ENCODE data around the gene DPPA2. TPM values are rescaled to one million over a fixed set of nuclear protein-coding genes. Genes with fewer than 3 reads are reported as not detected.

The DPPA2 gene
- total RNA-seq, 1 experiment from 2014 or later: not detected

DNA sequence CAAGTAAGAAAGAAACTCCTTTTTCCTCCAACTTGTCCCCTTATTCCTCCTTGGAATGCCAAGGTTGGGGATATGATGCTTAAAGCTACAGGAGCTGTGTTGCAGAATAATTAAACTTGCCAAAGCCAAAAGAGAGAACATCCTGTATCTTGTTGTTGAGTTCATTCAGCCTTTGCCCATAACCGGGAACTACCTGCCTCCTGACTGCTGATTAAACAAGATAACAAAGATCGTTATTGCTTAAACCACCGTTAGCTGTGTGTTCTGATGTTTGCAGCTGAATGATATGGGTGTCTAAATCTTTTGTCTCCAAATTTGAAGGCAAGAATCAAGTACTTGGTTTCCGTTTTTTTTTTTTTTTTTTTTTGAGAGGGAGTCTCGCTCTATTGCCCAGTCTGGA, 61.5 kb downstream of the DPPA2 start:
- ATAC-seq: no peak
- DNase-seq (ENCODE audit: low read depth, low spot score): no peak
- H3K36me3 ChIP-seq (ENCODE audit: control insufficient read depth, insufficient read depth, low read length): no peaks in the 10 kb centered on the region
- no peaks in the 10 kb centered on the region for H3K4me1 ChIP-seq (ENCODE audit: control insufficient read depth, insufficient read depth, low read length)
- BruUV-seq (replicated peaks): no TSS peak
- no peak for TF ChIP-seq POLR2AphosphoS5 (IDR thresholded peaks at IDR 0.05; ENCODE audit: low read depth, low read length)
- TF ChIP-seq, protein P1, sequence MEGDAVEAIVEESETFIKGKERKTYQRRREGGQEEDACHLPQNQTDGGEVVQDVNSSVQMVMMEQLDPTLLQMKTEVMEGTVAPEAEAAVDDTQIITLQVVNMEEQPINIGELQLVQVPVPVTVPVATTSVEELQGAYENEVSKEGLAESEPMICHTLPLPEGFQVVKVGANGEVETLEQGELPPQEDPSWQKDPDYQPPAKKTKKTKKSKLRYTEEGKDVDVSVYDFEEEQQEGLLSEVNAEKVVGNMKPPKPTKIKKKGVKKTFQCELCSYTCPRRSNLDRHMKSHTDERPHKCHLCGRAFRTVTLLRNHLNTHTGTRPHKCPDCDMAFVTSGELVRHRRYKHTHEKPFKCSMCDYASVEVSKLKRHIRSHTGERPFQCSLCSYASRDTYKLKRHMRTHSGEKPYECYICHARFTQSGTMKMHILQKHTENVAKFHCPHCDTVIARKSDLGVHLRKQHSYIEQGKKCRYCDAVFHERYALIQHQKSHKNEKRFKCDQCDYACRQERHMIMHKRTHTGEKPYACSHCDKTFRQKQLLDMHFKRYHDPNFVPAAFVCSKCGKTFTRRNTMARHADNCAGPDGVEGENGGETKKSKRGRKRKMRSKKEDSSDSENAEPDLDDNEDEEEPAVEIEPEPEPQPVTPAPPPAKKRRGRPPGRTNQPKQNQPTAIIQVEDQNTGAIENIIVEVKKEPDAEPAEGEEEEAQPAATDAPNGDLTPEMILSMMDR (IDR thresholded peaks at IDR 0.05): no peak
- no peak for TF ChIP-seq REST (IDR thresholded peaks at IDR 0.05; ENCODE audit: insufficient read depth in 1 of 2, low read depth in 2 of 2, low read length in 1 of 2)
- no peak for TF ChIP-seq TCF7L2 (IDR thresholded peaks at IDR 0.05; ENCODE audit: low read depth, low read length)
- no peak for TF ChIP-seq SIN3A (IDR thresholded peaks at IDR 0.05; ENCODE audit: borderline replicate concordance, insufficient read depth, low read depth, low read length)
- in situ Hi-C loops (cut with HindIII; ENCODE audit: low pct_unique_long_range_greater_than_20kb, low sequenced_read_pairs): no loop called here
- H3K27ac ChIP-seq (ENCODE audit: low read length): no peak overlapping the region
- ChIA-PET POLR2A (no interaction called here), CTCF (no interaction called here)
- no peak overlapping the region for H3K4me3 ChIP-seq (ENCODE audit: low read depth in 2 of 2, low read length in 2 of 2)
- H3K9me3 ChIP-seq (ENCODE audit: control insufficient read depth, insufficient read depth, low read depth, low read length): no peaks in the 10 kb centered on the region
- intact Hi-C loops (cut with micrococcal nuclease; ENCODE audit: unreplicated experiment): no loop called here
- no peaks in the 10 kb centered on the region for H3K27me3 ChIP-seq (ENCODE audit: control insufficient read depth, insufficient read depth, low read length)

DNA sequence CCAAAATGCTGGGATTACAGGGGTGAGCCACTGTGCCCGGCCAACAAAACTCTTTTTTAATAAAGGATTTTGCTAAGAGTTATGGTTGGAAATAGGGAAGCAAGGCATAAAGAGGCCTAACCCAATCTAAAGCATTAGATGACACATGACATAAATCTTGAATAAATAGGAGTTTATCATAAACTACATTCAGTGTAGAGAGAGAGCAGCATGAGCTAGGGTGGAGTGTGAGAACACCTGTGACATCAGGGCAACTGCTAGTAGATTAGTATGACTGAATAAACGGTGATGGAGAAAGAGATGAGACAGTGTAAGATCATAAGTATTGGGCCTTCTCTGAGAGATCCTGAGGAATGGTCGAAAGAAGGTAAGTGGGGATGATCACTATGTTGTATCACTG, 63.7 kb downstream of the DPPA2 start:
- ATAC-seq (no peak), DNase-seq (ENCODE audit: low read depth, low spot score) (no peak)
- Histone ChIP-seq H3K9me3 (ENCODE audit: control insufficient read depth, insufficient read depth, low read depth, low read length) (no peaks in the 10 kb centered on the region), H3K27ac (ENCODE audit: low read length) (no peak overlapping the region), H3K4me3 (ENCODE audit: low read depth in 2 of 2, low read length in 2 of 2) (no peak overlapping the region), H3K36me3 (ENCODE audit: control insufficient read depth, insufficient read depth, low read length) (no peaks in the 10 kb centered on the region), H3K4me1 (ENCODE audit: control insufficient read depth, insufficient read depth, low read length) (no peaks in the 10 kb centered on the region), H3K27me3 (ENCODE audit: control insufficient read depth, insufficient read depth, low read length) (no peaks in the 10 kb centered on the region)
- no TSS peak for BruUV-seq (replicated peaks)
- in situ Hi-C loops (cut with HindIII; ENCODE audit: low pct_unique_long_range_greater_than_20kb, low sequenced_read_pairs) (no loop called here), intact Hi-C loops (cut with micrococcal nuclease; ENCODE audit: unreplicated experiment) (no loop called here)
- ChIA-PET POLR2A (no interaction called here), CTCF (no interaction called here)
- TF ChIP-seq, protein P1 (IDR thresholded peaks at IDR 0.05): no peak
- TF ChIP-seq TCF7L2 (IDR thresholded peaks at IDR 0.05; ENCODE audit: low read depth, low read length) (no peak), POLR2AphosphoS5 (IDR thresholded peaks at IDR 0.05; ENCODE audit: low read depth, low read length) (no peak), REST (IDR thresholded peaks at IDR 0.05; ENCODE audit: insufficient read depth in 1 of 2, low read depth in 2 of 2, low read length in 1 of 2) (no peak), SIN3A (IDR thresholded peaks at IDR 0.05; ENCODE audit: borderline replicate concordance, insufficient read depth, low read depth, low read length) (no peak)

Other genes with a start within 250 kb of the DPPA2 start
- not detected for gene MORC1, start 198.4 kb downstream of the DPPA2 start, total RNA-seq (2021; ENCODE audit: unreplicated experiment)
- gene C3orf85, start 179.8 kb downstream of the DPPA2 start, total RNA-seq (2021; ENCODE audit: unreplicated experiment): not detected
- gene DPPA4, start 21.0 kb upstream of the DPPA2 start, total RNA-seq (2021; ENCODE audit: unreplicated experiment): 0.26 TPM

Measured in Panc1 (cell line).